Common myeloid progenitor, CD34-positive (primary cell): ENCODE results near the gene ZNF23.

Experiments used
- CTCF ChIA-PET: fragments of 350-600 bp; sonication (Branson Sonifier 250); formaldehyde crosslinking; loops from one replicate; lab custom pipeline; 2021; ENCODE audit warnings: antibody characterized with exemption; lab: Charles Lee
- POLR2A ChIA-PET: fragments of 350-600 bp; sonication (Branson Sonifier 250); formaldehyde crosslinking; loops from one replicate; lab custom pipeline; 2021; ENCODE audit warnings: antibody characterized with exemption; lab: Charles Lee
- DNase-seq, 3 donors: peaks; one replicate each; pipeline versions ENCODE4 v3.0.0 to v3.0.0-alpha.2; 2013
- H3K27ac ChIP-seq, 2 experiments: 1 replicate in 1 of 2; 2 replicates in 1 of 2; pipeline ENCODE4 v1.7.0; 2013; ENCODE audit warnings: inconsistent platforms in 2 of 2, low read length in 2 of 2, mild to moderate bottlenecking in 2 of 2, low read depth in 1 of 2, moderate library complexity in 1 of 2; ENCODE audit not compliant: severe bottlenecking in 2 of 2, insufficient read depth in 1 of 2, poor library complexity in 1 of 2
- H3K27me3 ChIP-seq, 5 experiments: replicated peaks in 2 of 5; 1 replicate in 3 of 5; 2 replicates in 2 of 5; pipeline versions ENCODE4 v1.6.1 to v1.7.0; 2013; ENCODE audit warnings: low read length in 4 of 5, mild to moderate bottlenecking in 2 of 5, moderate library complexity in 2 of 5, inconsistent platforms in 1 of 5; ENCODE audit not compliant: insufficient read depth in 5 of 5, control insufficient read depth in 4 of 5
- H3K36me3 ChIP-seq, 4 experiments: 1 replicate in 2 of 4; 2 replicates in 2 of 4; pipeline versions ENCODE4 v1.6.1 to v1.7.0; 2013; ENCODE audit warnings: low read length in 3 of 4, control low read depth in 1 of 4, mild to moderate bottlenecking in 1 of 4; ENCODE audit not compliant: control insufficient read depth in 4 of 4, insufficient read depth in 4 of 4
- H3K4me1 ChIP-seq, 4 experiments: 1 replicate in 3 of 4; 2 replicates in 1 of 4; pipeline versions ENCODE4 v1.6.1 to v1.7.1; 2013; ENCODE audit warnings: low read length in 3 of 4, mild to moderate bottlenecking in 3 of 4, control low read depth in 1 of 4, inconsistent platforms in 1 of 4, moderate library complexity in 1 of 4; ENCODE audit not compliant: control insufficient read depth in 4 of 4, insufficient read depth in 4 of 4; ENCODE audit errors: control extremely low read depth in 1 of 4
- H3K4me3 ChIP-seq, 7 experiments: 1 replicate in 4 of 7; 2 replicates in 3 of 7; pipeline versions ENCODE4 v1.5.1 to v1.7.0; 2013; ENCODE audit warnings: mild to moderate bottlenecking in 7 of 7, low read length in 6 of 7, moderate library complexity in 6 of 7, inconsistent platforms in 2 of 7, low read depth in 2 of 7, control low read depth in 1 of 7; ENCODE audit not compliant: insufficient read depth in 4 of 7, control insufficient read depth in 1 of 7; ENCODE audit errors: extremely low read depth in 1 of 7
- H3K9me3 ChIP-seq, 5 experiments: 1 replicate in 4 of 5; 2 replicates in 1 of 5; pipeline versions ENCODE4 v1.6.1 to v1.7.1; 2013; ENCODE audit warnings: low read length in 4 of 5, mild to moderate bottlenecking in 2 of 5, inconsistent platforms in 1 of 5, low read depth in 1 of 5, moderate library complexity in 1 of 5; ENCODE audit not compliant: control insufficient read depth in 4 of 5, insufficient read depth in 2 of 5; ENCODE audit errors: control extremely low read depth in 1 of 5
- WGBS: methylation state at CpG from one replicate; pipeline ENCODE4 v1.1.5; 2013; ENCODE audit not compliant: insufficient coverage; 5-methylcytosine and 5-hydroxymethylcytosine counted together

Gene ZNF23

GRCh38 chr16:71484006-71484893 is 22.2 kb upstream of the ZNF23 start:
- Histone ChIP-seq H3K27me3 (peaks cover 0 to 3% (median 0%) of the 10 kb centered on the region in 5 experiments), H3K36me3 (no peaks in the 10 kb centered on the region), H3K4me3 (peak overlapping the region; percentile 70 to 96 (median 87)), H3K4me1 (peaks cover 4 to 22% (median 10%) of the 10 kb centered on the region in 4 experiments), H3K9me3 (no peaks in the 10 kb centered on the region), H3K27ac (peak overlapping the region; percentile 90 to 95)
- peak; percentile 90 to 95 (median 93) for DNase-seq
- ChIA-PET CTCF (interaction anchor here (1.1 to 1.5 kb wide), 5 partner anchors 9 to 72 kb away, joined by 3 to 9 read pairs (median 4); partner anchors contain the start of gene ZNF23), POLR2A (interaction anchor here (0.8 to 0.9 kb wide), 2 partner anchors 22 to 23 kb away, joined by 3 to 6 read pairs; partner anchors contain the start of gene ZNF23)
- 1% methylated on average over 36 of the region's 44 CpGs for WGBS

- POLR2A ChIA-PET = no interaction called here
- CTCF ChIA-PET = interaction anchor here (0.9 to 1.5 kb wide), 4 partner anchors 10 to 22 kb away, joined by 3 to 4 read pairs (median 4); no protein-coding TSS in a partner anchor
- Histone ChIP-seq H3K4me1 (peaks cover 4 to 22% (median 10%) of the 10 kb centered on the region in 4 experiments), H3K27me3 (no peaks in the 10 kb centered on the region), H3K36me3 (peaks cover 5 to 10% (median 5%) of the 10 kb centered on the region in 4 experiments), H3K4me3 (no peak overlapping the region), H3K9me3 (no peaks in the 10 kb centered on the region), H3K27ac (no peak overlapping the region)
- 100% methylated on average over 1 of the region's 5 CpGs for WGBS
- no peak for DNase-seq
Observed at GRCh38 chr16:71482569-71482968, 20.5 kb upstream of the ZNF23 start.

GRCh38 chr16:71480956-71481355 is 18.9 kb upstream of the ZNF23 start:
- no CpG with 5 or more reads among the region's 2 CpGs for WGBS
- Histone ChIP-seq H3K27ac (no peak overlapping the region), H3K36me3 (peaks cover 5 to 17% (median 8%) of the 10 kb centered on the region in 4 experiments), H3K4me1 (peaks cover 4 to 22% (median 10%) of the 10 kb centered on the region in 4 experiments), H3K4me3 (no peak overlapping the region), H3K9me3 (no peaks in the 10 kb centered on the region), H3K27me3 (no peaks in the 10 kb centered on the region)
- ChIA-PET CTCF (interaction anchor here (1.0 to 2.0 kb wide), 4 partner anchors 9 to 130 kb away, joined by 3 to 4 read pairs (median 4); no protein-coding TSS in a partner anchor), POLR2A (no interaction called here)
- no peak for DNase-seq

- WGBS = 95% methylated on average over 3 of the region's 3 CpGs
- Histone ChIP-seq H3K4me1 (peaks cover under 1 to 18% (median 9%) of the 10 kb centered on the region in 4 experiments), H3K4me3 (no peak overlapping the region), H3K36me3 (peaks cover 5 to 32% (median 10%) of the 10 kb centered on the region in 4 experiments), H3K27ac (no peak overlapping the region), H3K27me3 (no peaks in the 10 kb centered on the region), H3K9me3 (no peaks in the 10 kb centered on the region)
- POLR2A ChIA-PET = interaction anchor here (0.6 kb wide), 1 partner anchor 20 kb away, joined by 3 read pairs; no protein-coding TSS in a partner anchor
- CTCF ChIA-PET = interaction anchor here (0.6 to 2.0 kb wide), 5 partner anchors 8 to 130 kb away, joined by 3 to 5 read pairs (median 3); partner anchors contain the start of gene ZNF23
- DNase-seq = peak in 2 of 3 donors; percentile 22 to 36
Observed at GRCh38 chr16:71479420-71479819, 17.4 kb upstream of the ZNF23 start.

- Histone ChIP-seq H3K4me1 (peaks cover 0 to 6% (median 2%) of the 10 kb centered on the region in 4 experiments), H3K36me3 (peaks cover 5 to 32% (median 11%) of the 10 kb centered on the region in 4 experiments), H3K4me3 (no peak overlapping the region), H3K27ac (no peak overlapping the region), H3K27me3 (no peaks in the 10 kb centered on the region), H3K9me3 (no peaks in the 10 kb centered on the region)
- WGBS = 100% methylated on average over 3 of the region's 4 CpGs
- ChIA-PET CTCF (no interaction called here), POLR2A (no interaction called here)
- DNase-seq = no peak
Observed at GRCh38 chr16:71476457-71477124, 14.5 kb upstream of the ZNF23 start.

GRCh38 chr16:71474864-71475263 is 12.8 kb upstream of the ZNF23 start:
- CTCF ChIA-PET = interaction anchor here (0.8 to 1.1 kb wide), 2 partner anchors 15 to 22 kb away, joined by 3 read pairs; partner anchors contain the start of gene ZNF19
- H3K27ac ChIP-seq = no peak overlapping the region
- peaks cover 5 to 32% (median 11%) of the 10 kb centered on the region in 4 experiments for H3K36me3 ChIP-seq
- no peaks in the 10 kb centered on the region for H3K4me1 ChIP-seq
- POLR2A ChIA-PET = no interaction called here
- H3K4me3 ChIP-seq = no peak overlapping the region
- no peaks in the 10 kb centered on the region for H3K27me3 ChIP-seq
- no peak for DNase-seq
- H3K9me3 ChIP-seq = no peaks in the 10 kb centered on the region
- 100% methylated on average over 2 of the region's 3 CpGs for WGBS
